ENCODE data around the gene KCNN1. TPM values are rescaled to one million over a fixed set of nuclear protein-coding genes. Genes with fewer than 3 reads are reported as not detected.
A peak's percentile ranks its signal among the peaks of the same experiment; 100 is the strongest.
"Not testable (repeated sequence)": the region's sequence is repeated elsewhere in the genome, so short reads cannot be mapped to it uniquely, and the experiment has no call there.

KCNN1 gene
- total RNA-seq, 6 experiments from 2014 or later: not detected

DNA sequence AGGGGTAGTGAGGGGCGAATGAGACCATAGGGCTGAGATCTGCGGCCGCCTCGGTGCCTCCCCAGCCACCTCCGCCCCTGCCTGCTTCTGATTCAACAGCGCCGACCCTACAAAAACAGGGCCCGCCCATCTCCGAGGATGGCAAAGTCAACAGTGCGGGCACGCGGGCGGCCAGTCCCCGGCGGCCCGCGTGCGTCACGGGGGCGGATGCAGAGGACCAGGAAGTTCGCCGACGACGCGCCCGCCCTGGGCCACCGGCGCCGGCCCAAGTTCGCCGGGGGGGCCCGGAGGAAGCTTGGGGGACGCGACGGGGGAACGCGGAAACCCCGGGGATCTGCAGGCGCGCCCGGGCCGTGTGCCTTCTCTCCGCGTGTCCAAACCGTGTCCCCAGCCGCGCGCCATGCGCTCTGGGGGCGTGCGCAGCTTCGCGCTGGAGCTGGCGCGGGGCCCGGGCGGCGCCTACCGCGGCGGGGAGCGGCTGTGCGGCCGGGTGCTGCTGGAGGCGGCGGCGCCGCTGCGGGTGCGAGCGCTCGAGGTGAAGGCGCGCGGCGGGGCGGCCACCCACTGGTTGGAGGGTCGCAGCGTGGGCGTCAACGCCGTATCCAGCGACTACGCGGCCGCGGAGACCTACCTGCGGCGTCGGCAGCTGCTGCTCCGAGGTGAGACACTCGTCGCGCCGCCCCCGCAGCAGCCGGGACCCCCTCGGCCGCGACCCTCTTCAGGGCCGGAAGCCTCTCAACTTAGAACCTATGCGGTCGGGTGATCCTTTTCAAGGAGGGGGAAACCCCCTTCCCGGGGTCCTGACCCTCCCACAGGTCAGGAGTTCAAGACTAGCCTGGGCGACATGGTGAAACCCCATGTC, 34.2 kb downstream of the KCNN1 start:
- TF ChIP-seq CTCF (IDR thresholded peaks at IDR 0.05): no peak
- peak overlapping the region; percentile 87 for H3K4me3 Mint-ChIP-seq

GRCh38 chr19:18001777-18002345, 35.0 kb downstream of the KCNN1 start:
- no peaks in the 10 kb centered on the region for H3K36me3 Mint-ChIP-seq (ENCODE audit: low read depth)
- H3K27ac Mint-ChIP-seq: peak overlapping the region; percentile 57; the same call in 1 of the 2 replicates
- peaks cover 12% of the 10 kb centered on the region for H3K4me1 Mint-ChIP-seq (ENCODE audit: low read depth)
- DNase-seq: no peak
- peak overlapping the region; percentile 87 for H3K4me3 Mint-ChIP-seq
- no peak for TF ChIP-seq CTCF (IDR thresholded peaks at IDR 0.05)
- no peaks in the 10 kb centered on the region for H3K9me3 Mint-ChIP-seq
- peaks cover 3% of the 10 kb centered on the region for H3K27me3 Mint-ChIP-seq (ENCODE audit: insufficient read depth)

More for the DNA sequence above, 34.2 kb downstream of the KCNN1 start:
- Mint-ChIP-seq H3K27ac (peak overlapping the region; percentile 95), H3K27me3 (ENCODE audit: insufficient read depth) (peaks cover 4% of the 10 kb centered on the region), H3K36me3 (ENCODE audit: low read depth) (no peaks in the 10 kb centered on the region), H3K4me1 (ENCODE audit: low read depth) (peaks cover 12% of the 10 kb centered on the region), H3K9me3 (no peaks in the 10 kb centered on the region)
- DNase-seq: peak; percentile 74

GRCh38 chr19:18002347-18002850, 35.5 kb downstream of the KCNN1 start:
- peak overlapping the region; percentile 87; the same call in 1 of the 2 replicates for H3K4me3 Mint-ChIP-seq
- H3K4me1 Mint-ChIP-seq (ENCODE audit: low read depth): peaks cover 15% of the 10 kb centered on the region
- DNase-seq: no peak
- no peak overlapping the region for H3K27ac Mint-ChIP-seq
- no peaks in the 10 kb centered on the region for H3K9me3 Mint-ChIP-seq
- no peaks in the 10 kb centered on the region for H3K36me3 Mint-ChIP-seq (ENCODE audit: low read depth)
- TF ChIP-seq CTCF (IDR thresholded peaks at IDR 0.05): no peak
- H3K27me3 Mint-ChIP-seq (ENCODE audit: insufficient read depth): peaks cover 3% of the 10 kb centered on the region

- not testable (repeated sequence) for H3K4me3 Mint-ChIP-seq; H3K36me3 Mint-ChIP-seq (ENCODE audit: low read depth); DNase-seq; H3K27ac Mint-ChIP-seq; H3K27me3 Mint-ChIP-seq (ENCODE audit: insufficient read depth); H3K9me3 Mint-ChIP-seq
- peaks cover 18% of the 10 kb centered on the region for H3K4me1 Mint-ChIP-seq (ENCODE audit: low read depth)
Measured at GRCh38 chr19:18005750-18006149, 38.8 kb downstream of the KCNN1 start.

GRCh38 chr19:18007044-18007916, 40.4 kb downstream of the KCNN1 start:
- TF ChIP-seq CTCF (IDR thresholded peaks at IDR 0.05): peak; percentile 99
- peaks cover 1% of the 10 kb centered on the region for H3K27me3 Mint-ChIP-seq (ENCODE audit: insufficient read depth)
- DNase-seq: peak; percentile 73
- H3K27ac Mint-ChIP-seq: peak overlapping the region; percentile 74
- peak overlapping the region; percentile 88 for H3K4me3 Mint-ChIP-seq
- peaks cover 18% of the 10 kb centered on the region for H3K4me1 Mint-ChIP-seq (ENCODE audit: low read depth)
- no peaks in the 10 kb centered on the region for H3K36me3 Mint-ChIP-seq (ENCODE audit: low read depth)
- no peaks in the 10 kb centered on the region for H3K9me3 Mint-ChIP-seq

Measured in HFFc6 (cell line).